Body of pancreas (tissue), 4 donors: ENCODE data around the gene ITGA8.

Source experiments
- POLR2A ChIP-seq, 3 donors: fragments of 450-650 bp; IDR thresholded peaks; one replicate each; pipeline ENCODE4 v1.6.1; 2016; ENCODE audit warnings: antibody characterized with exemption in 3 of 3, mild to moderate bottlenecking in 2 of 3
- TF ChIP-seq, protein P1 (sequence below), 7 experiments: fragments of 450-650 bp in 4 of 7; fragments of 200-600 bp in 3 of 7; sonication (generic) in 3 of 7; IDR thresholded peaks; one replicate each; pipeline ENCODE4 v1.5.1; 2016 to 2019; ENCODE audit warnings: antibody characterized with exemption in 7 of 7

DNA sequence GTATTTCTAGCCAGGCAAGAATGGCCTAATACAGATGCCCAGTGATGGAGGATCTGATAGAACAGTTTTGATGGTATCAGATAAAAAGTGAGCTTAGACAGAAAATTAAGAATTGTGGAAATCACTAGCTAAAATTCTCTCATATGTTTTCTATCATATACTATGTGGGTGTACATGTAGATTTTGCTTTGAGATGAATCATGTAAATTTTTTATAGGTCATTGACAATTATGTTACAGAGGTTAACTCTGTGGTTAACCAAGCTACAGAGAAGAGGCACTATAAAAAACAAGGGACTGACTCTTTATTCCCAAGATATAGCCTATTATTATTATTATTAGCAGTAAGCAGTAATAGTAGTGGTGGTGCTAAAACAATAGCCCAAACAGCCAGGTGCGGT lies 156.5 kb downstream of the ITGA8 start:
- TF ChIP-seq, protein P1, sequence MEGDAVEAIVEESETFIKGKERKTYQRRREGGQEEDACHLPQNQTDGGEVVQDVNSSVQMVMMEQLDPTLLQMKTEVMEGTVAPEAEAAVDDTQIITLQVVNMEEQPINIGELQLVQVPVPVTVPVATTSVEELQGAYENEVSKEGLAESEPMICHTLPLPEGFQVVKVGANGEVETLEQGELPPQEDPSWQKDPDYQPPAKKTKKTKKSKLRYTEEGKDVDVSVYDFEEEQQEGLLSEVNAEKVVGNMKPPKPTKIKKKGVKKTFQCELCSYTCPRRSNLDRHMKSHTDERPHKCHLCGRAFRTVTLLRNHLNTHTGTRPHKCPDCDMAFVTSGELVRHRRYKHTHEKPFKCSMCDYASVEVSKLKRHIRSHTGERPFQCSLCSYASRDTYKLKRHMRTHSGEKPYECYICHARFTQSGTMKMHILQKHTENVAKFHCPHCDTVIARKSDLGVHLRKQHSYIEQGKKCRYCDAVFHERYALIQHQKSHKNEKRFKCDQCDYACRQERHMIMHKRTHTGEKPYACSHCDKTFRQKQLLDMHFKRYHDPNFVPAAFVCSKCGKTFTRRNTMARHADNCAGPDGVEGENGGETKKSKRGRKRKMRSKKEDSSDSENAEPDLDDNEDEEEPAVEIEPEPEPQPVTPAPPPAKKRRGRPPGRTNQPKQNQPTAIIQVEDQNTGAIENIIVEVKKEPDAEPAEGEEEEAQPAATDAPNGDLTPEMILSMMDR (IDR thresholded peaks at IDR 0.05): no peak
- no peak for TF ChIP-seq POLR2A (IDR thresholded peaks at IDR 0.05)
